T-cell (primary cell): ENCODE measurements around the gene RAP1GAP. TPM values are rescaled to one million over a fixed set of nuclear protein-coding genes. Genes with fewer than 3 reads are reported as not detected.

Source experiments
- ATAC-seq, 4 experiments: fragments of 200-7000 bp in 3 of 4; fragments of 150-1000 bp in 1 of 4; cut with Tn5 transposase; replicated peaks in 1 of 4; 1 replicate in 3 of 4; 2 replicates in 1 of 4; pipeline ENCODE4 v1.10.0; 2021; ENCODE audit warnings: moderate library complexity in 3 of 4, mild to moderate bottlenecking in 2 of 4, moderate number of reproducible peaks in 1 of 4
- CTCF ChIA-PET, 2 donors: fragments of 300-600 bp; sonication (Branson Sonifier 250); formaldehyde crosslinking; loops; one replicate each; lab custom pipeline; 2022; ENCODE audit warnings: antibody characterized with exemption in 2 of 2; lab: Charles Lee
- POLR2A ChIA-PET, 2 donors: fragments of 300-600 bp; sonication (Branson Sonifier 250); formaldehyde crosslinking; loops; one replicate each; lab custom pipeline; 2022; ENCODE audit warnings: antibody characterized with exemption in 2 of 2; lab: Charles Lee
- DNase-seq, 35 experiments: peaks; one replicate each; pipeline versions ENCODE4 v3.0.0 to v3.0.0-alpha.2; 2013 to 2023
- H3K27ac ChIP-seq: one replicate; pipeline ENCODE4 v1.5.1; 2013; ENCODE audit warnings: low read length
- H3K27me3 ChIP-seq, 2 experiments: replicated peaks in 1 of 2; 1 replicate in 1 of 2; 2 replicates in 1 of 2; pipeline versions ENCODE4 v1.6.1 to v1.7.0; 2013; ENCODE audit warnings: low read length in 1 of 2, mixed read lengths in 1 of 2; ENCODE audit not compliant: control insufficient read depth in 2 of 2, insufficient read depth in 2 of 2; ENCODE audit errors: extremely low read depth in 1 of 2
- H3K36me3 ChIP-seq, 2 donors: 1 replicate in 1 of 2; 2 replicates in 1 of 2; pipeline versions ENCODE4 v1.6.1 to v1.7.0; 2013; ENCODE audit warnings: low read length in 1 of 2; ENCODE audit not compliant: control insufficient read depth in 2 of 2, insufficient read depth in 1 of 2; ENCODE audit errors: extremely low read depth in 1 of 2
- H3K4me1 ChIP-seq, 2 experiments: 1 replicate in 1 of 2; 2 replicates in 1 of 2; pipeline versions ENCODE4 v1.6.1 to v1.7.0; 2013; ENCODE audit warnings: low read length in 2 of 2, mixed read lengths in 1 of 2; ENCODE audit not compliant: insufficient read depth in 2 of 2, control insufficient read depth in 1 of 2; ENCODE audit errors: extremely low read depth in 1 of 2
- H3K4me3 ChIP-seq, 2 donors: 1 replicate in 1 of 2; 2 replicates in 1 of 2; pipeline versions ENCODE4 v1.5.1 to v1.7.0; 2013; ENCODE audit warnings: mild to moderate bottlenecking in 2 of 2, low read length in 1 of 2, moderate library complexity in 1 of 2; ENCODE audit not compliant: control insufficient read depth in 1 of 2; ENCODE audit errors: extremely low read depth in 1 of 2
- H3K9me3 ChIP-seq: 2 replicates; pipeline ENCODE4 v1.7.0; 2013
- H3K27ac Mint-ChIP-seq, 2 donors: one replicate each; pipeline ENCODE4 v1.8.0; 2020 to 2021; ENCODE audit warnings: mild to moderate bottlenecking in 2 of 2, mixed read lengths in 2 of 2
- H3K27me3 Mint-ChIP-seq, 2 donors: one replicate each; pipeline ENCODE4 v1.8.0; 2021 to 2022; ENCODE audit warnings: mixed read lengths in 2 of 2
- H3K36me3 Mint-ChIP-seq: one replicate; pipeline ENCODE4 v1.8.0; 2021; ENCODE audit warnings: mixed read lengths
- H3K4me1 Mint-ChIP-seq, 3 donors: one replicate each; pipeline ENCODE4 v1.8.0; 2020 to 2022; ENCODE audit warnings: mixed read lengths in 3 of 3, mild to moderate bottlenecking in 1 of 3
- H3K4me3 Mint-ChIP-seq, 3 donors: one replicate each; pipeline ENCODE4 v1.8.0; 2020 to 2022; ENCODE audit warnings: mild to moderate bottlenecking in 3 of 3, mixed read lengths in 3 of 3, moderate library complexity in 3 of 3
- H3K9me3 Mint-ChIP-seq, 3 donors: one replicate each; pipeline ENCODE4 v1.8.0; 2020 to 2022; ENCODE audit warnings: mixed read lengths in 3 of 3
- WGBS: methylation state at CpG from one replicate; pipeline ENCODE4 v1.1.5; 2013; ENCODE audit warnings: missing lambda C conversion rate; ENCODE audit not compliant: insufficient coverage; 5-methylcytosine and 5-hydroxymethylcytosine counted together
- total RNA-seq, 35 experiments: library from RNA in 6 of 35; stranded (reverse) in 6 of 35; fragments of 120-200 nt in 1 of 35; gene quantifications; one replicate each; pipeline versions ENCODE4 v1.2.1 to v1.2.4 and lab custom pipeline; 2013 to 2026

The RAP1GAP gene
- total RNA-seq, 5 donors from 2014 or later (not counting 1 experiment from before 2014, with no cell fraction given): 0.18 to 1.0 (median 0.35) TPM

DNA sequence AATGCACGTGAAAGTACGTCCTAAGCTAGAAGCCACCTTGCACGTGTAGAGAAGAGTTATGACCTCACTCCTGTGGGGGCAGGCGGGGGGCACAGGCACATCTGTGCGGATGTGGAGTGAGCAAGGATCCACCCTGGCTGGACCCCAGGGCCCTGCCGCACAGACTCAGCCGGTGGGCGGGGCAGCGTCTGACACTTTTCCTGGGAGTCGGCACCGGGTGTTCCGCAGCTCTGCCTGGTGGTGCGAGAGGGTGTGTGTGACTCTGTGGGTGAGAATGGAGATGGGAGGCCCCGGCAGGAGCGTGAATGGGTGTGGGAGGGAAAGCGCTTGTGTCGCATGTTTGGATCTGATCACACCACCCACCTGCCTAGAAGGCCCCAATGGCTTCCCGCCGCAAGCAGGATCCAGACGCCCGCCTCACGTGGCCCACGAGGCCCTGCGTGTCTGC, 29.5 kb downstream of the RAP1GAP start:
- H3K27ac Mint-ChIP-seq: no peak overlapping the region
- ChIA-PET CTCF (no interaction called here), POLR2A (no interaction called here)
- H3K4me1 ChIP-seq: no peaks in the 10 kb centered on the region
- H3K4me1 Mint-ChIP-seq: no peaks in the 10 kb centered on the region
- H3K27me3 Mint-ChIP-seq: peaks cover 22 to 27% of the 10 kb centered on the region in 2 donors
- DNase-seq: no peak
- H3K4me3 ChIP-seq: no peak overlapping the region
- no peaks in the 10 kb centered on the region for H3K9me3 Mint-ChIP-seq
- H3K27ac ChIP-seq: no peak overlapping the region
- no peak overlapping the region for H3K4me3 Mint-ChIP-seq
- H3K36me3 ChIP-seq: no peaks in the 10 kb centered on the region
- H3K27me3 ChIP-seq: peaks cover 0 to 36% of the 10 kb centered on the region in 2 experiments
- no peaks in the 10 kb centered on the region for H3K36me3 Mint-ChIP-seq
- H3K9me3 ChIP-seq: no peaks in the 10 kb centered on the region
- 80% methylated on average over 5 of the region's 24 CpGs for whole genome bisulfite sequencing
- ATAC-seq: no peak

DNA sequence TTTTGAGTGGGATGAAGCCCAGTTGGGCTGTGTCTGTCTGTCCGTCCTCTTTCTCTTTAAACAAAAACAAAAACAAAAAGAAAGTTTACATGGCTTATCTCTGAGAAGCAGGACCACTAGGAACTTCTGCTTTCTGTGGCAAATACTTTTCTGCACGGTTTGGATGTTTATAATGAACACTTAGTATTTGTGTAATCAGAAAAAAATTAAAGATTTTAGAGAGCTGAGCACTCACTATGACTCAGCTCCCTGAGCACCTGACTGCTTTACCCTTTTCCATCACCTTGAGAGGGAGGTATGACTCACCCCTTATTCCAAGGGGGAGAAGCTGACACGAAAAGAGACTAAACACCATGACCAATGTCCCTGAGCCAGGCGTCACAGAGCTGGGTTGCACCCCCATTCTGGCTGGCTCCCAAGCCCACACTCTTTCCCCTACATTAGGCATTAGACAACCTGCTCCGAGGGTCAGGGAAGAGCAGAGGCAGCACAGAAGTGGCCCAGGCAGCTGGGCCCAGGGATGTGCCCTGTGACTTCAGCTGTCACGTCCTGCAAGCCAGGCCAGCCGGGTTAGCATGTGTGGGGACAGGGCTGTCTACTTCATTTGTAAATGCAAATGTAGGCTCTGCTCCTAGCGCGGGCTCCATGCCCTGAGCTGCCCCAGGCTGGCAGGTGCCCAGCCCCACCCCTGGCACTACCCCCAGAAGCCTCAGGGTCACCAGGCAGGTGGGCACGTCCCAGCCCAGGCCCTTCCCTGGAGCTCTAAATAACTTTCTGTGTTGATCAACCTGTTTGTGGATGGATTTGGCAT, 30.4 kb downstream of the RAP1GAP start:
- ChIA-PET CTCF (no interaction called here), POLR2A (no interaction called here)
- ATAC-seq: no peak
- no peak overlapping the region for H3K4me3 ChIP-seq
- no peaks in the 10 kb centered on the region for H3K4me1 Mint-ChIP-seq
- no peaks in the 10 kb centered on the region for H3K4me1 ChIP-seq
- no peaks in the 10 kb centered on the region for H3K36me3 Mint-ChIP-seq
- H3K9me3 Mint-ChIP-seq: no peaks in the 10 kb centered on the region
- no peak overlapping the region for H3K4me3 Mint-ChIP-seq
- H3K36me3 ChIP-seq: no peaks in the 10 kb centered on the region
- no peak overlapping the region for H3K27ac ChIP-seq
- peak overlapping the region in 1 of 2 donors; percentile 23 for H3K27ac Mint-ChIP-seq
- H3K27me3 ChIP-seq: peaks cover 0 to 33% of the 10 kb centered on the region in 2 experiments
- no peaks in the 10 kb centered on the region for H3K9me3 ChIP-seq
- peaks cover 18 to 22% of the 10 kb centered on the region in 2 donors for H3K27me3 Mint-ChIP-seq
- DNase-seq: no peak
- 44% methylated on average over 6 of the region's 10 CpGs for WGBS

DNA sequence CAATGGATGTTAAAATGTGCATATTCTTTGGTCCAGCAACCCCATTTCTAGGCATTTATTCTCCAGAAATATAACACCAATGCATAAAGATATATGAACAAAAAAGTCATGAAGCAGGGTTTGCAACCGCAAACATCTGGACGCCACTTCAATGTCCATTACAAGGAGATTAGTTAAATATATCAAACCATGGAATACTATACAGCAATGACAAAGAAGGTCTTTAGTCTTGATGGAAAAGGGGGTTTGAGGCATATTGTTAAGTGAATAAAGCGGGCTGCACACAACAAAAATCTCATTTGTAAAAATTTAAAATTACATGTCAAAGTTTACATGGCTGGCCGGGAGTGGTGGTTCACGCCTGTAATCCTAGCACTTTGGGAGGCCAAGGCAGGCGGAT, 31.6 kb downstream of the RAP1GAP start:
- Histone ChIP-seq H3K4me3 (no peak overlapping the region), H3K27ac (no peak overlapping the region), H3K36me3 (no peaks in the 10 kb centered on the region), H3K9me3 (no peaks in the 10 kb centered on the region), H3K27me3 (peaks cover 0 to 41% of the 10 kb centered on the region in 2 experiments), H3K4me1 (peaks cover 0 to 3% of the 10 kb centered on the region in 2 experiments)
- WGBS: 100% methylated on average over 2 of the region's 6 CpGs
- ChIA-PET CTCF (no interaction called here), POLR2A (no interaction called here)
- no peaks in the 10 kb centered on the region for H3K4me1 Mint-ChIP-seq
- H3K4me3 Mint-ChIP-seq: no peak overlapping the region
- no peak overlapping the region for H3K27ac Mint-ChIP-seq
- peaks cover 18 to 19% of the 10 kb centered on the region in 2 donors for H3K27me3 Mint-ChIP-seq
- no peaks in the 10 kb centered on the region for H3K9me3 Mint-ChIP-seq
- ATAC-seq: no peak
- no peaks in the 10 kb centered on the region for H3K36me3 Mint-ChIP-seq
- DNase-seq: no peak

DNA sequence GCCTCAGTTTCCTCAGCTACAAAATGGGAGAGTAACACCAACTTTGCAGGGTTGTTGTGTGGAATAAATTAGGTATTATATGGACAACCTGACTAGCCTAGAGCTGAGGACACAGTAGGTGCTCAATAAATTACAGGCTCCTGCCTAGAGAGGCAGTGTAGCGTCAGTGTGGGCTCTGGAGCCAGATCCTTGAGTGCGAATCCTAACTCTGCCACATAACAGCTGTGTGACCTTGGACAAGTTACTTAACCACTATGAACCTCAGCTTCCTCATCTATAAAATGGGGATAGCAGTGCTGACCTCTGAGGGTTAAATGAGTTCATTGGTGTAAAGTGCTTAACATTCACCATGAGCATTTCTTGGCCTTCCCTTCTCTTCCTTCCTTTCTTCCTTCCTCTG, 33.1 kb downstream of the RAP1GAP start:
- Histone ChIP-seq H3K4me1 (peaks cover 0 to 10% of the 10 kb centered on the region in 2 experiments), H3K27me3 (peaks cover 0 to 38% of the 10 kb centered on the region in 2 experiments), H3K36me3 (no peaks in the 10 kb centered on the region), H3K4me3 (no peak overlapping the region), H3K9me3 (no peaks in the 10 kb centered on the region), H3K27ac (no peak overlapping the region)
- Mint-ChIP-seq H3K9me3 (no peaks in the 10 kb centered on the region), H3K27ac (no peak overlapping the region), H3K27me3 (peaks cover 16 to 17% of the 10 kb centered on the region in 2 donors), H3K4me3 (no peak overlapping the region), H3K36me3 (no peaks in the 10 kb centered on the region), H3K4me1 (no peaks in the 10 kb centered on the region)
- ATAC-seq (no peak), DNase-seq (no peak)
- WGBS: no CpG with 5 or more reads among the region's 2 CpGs
- ChIA-PET POLR2A (no interaction called here), CTCF (no interaction called here)

DNA sequence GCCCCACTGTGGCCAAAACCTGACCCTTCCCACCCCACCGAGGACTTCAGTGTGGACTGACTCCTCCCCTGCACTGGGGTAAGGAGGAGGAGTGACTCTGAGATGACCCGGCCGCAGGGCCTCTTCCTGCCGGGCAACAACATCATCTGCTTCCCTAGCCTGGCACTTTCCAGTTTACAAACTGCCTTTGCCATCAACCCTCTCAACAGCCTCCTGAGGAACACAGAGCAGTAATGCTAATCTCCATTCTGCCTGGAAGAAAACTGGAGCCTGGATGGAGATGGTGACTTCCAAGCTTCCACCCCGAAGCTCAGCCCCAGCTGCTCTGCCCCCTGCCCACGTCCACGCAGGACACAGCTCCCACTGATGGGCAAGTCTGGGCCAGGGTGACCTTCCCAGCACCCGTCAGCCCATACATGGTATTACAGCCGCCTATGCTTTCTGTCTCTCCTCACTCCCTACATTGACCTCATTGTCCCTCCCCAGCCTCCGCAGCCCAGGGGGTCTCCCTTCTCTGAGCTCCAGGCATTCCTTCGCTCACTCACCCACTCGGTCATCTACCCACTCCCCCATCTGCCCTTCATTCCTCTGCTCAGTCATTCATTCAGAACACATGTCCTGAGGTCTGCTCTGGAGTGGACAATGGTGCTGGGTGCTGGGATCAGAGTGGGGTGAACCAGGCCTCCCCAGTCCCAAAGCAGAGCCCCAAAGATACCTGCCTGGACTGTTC, 34.2 kb downstream of the RAP1GAP start:
- DNase-seq (no peak), ATAC-seq (no peak)
- Histone ChIP-seq H3K4me3 (no peak overlapping the region), H3K4me1 (peaks cover 0 to 10% of the 10 kb centered on the region in 2 experiments), H3K9me3 (no peaks in the 10 kb centered on the region), H3K36me3 (no peaks in the 10 kb centered on the region), H3K27ac (no peak overlapping the region), H3K27me3 (peaks cover 0 to 40% of the 10 kb centered on the region in 2 experiments)
- H3K4me1 Mint-ChIP-seq: no peaks in the 10 kb centered on the region
- POLR2A ChIA-PET: no interaction called here
- peaks cover 11 to 21% of the 10 kb centered on the region in 2 donors for H3K27me3 Mint-ChIP-seq
- H3K36me3 Mint-ChIP-seq: no peaks in the 10 kb centered on the region
- H3K9me3 Mint-ChIP-seq: no peaks in the 10 kb centered on the region
- CTCF ChIA-PET: no interaction called here
- WGBS: 80% methylated on average over 5 of the region's 12 CpGs
- no peak overlapping the region for H3K27ac Mint-ChIP-seq
- H3K4me3 Mint-ChIP-seq: no peak overlapping the region

DNA sequence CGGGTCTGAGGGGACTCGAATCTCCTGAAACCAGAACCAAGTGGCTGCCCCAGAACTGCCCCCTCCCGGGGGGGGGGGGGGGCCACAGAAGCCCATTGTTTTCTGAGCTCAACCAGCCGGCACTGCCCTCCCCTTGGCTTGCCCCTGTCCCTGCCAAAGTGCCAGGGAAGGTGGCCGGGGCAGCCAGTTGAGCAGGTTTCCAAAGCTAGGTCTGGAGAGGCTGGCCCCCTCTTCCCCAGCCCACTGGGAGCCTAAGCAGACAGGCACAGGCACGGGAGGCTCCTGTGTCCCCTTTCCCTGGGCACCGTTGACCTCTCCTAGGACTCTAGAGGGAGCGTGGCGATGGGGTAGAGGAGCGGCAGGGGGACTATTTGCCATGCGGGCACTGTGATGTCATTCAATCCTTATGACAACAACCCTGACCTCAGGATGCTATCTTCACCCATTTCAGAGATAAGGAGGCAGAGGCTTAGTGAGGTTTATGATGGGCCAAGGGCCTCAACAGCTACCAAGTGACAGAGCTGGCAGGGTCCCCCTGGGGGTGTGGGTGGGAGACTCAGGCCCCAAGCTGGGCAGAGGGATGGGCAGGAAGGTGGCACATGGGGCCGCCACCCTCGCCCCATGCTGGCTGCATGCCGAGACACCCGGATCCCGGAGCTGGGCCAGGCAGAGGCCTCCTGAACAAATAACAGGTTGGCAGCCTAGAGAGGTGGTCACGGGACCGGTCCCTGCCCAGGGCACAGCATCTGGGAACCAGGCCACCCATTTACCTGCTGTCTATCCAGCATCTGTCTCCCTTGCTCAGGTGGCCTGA, 35.0 kb downstream of the RAP1GAP start:
- peaks cover 0 to 10% of the 10 kb centered on the region in 2 experiments for H3K4me1 ChIP-seq
- H3K27ac Mint-ChIP-seq: no peak overlapping the region
- POLR2A ChIA-PET: interaction anchor here in 1 of 2 donors (0.5 kb wide), 1 partner anchor 1770 kb away, joined by 4 read pairs; no protein-coding TSS in a partner anchor
- DNase-seq (no peak), ATAC-seq (no peak)
- H3K4me3 Mint-ChIP-seq: no peak overlapping the region
- no peak overlapping the region for H3K27ac ChIP-seq
- no peaks in the 10 kb centered on the region for H3K9me3 ChIP-seq
- CTCF ChIA-PET: no interaction called here
- no peaks in the 10 kb centered on the region for H3K36me3 Mint-ChIP-seq
- H3K4me3 ChIP-seq: no peak overlapping the region
- WGBS: 80% methylated on average over 12 of the region's 18 CpGs
- H3K9me3 Mint-ChIP-seq: no peaks in the 10 kb centered on the region
- peaks cover 0 to 47% of the 10 kb centered on the region in 2 experiments for H3K27me3 ChIP-seq
- H3K36me3 ChIP-seq: no peaks in the 10 kb centered on the region
- no peaks in the 10 kb centered on the region for H3K4me1 Mint-ChIP-seq
- H3K27me3 Mint-ChIP-seq: peaks cover 11 to 21% of the 10 kb centered on the region in 2 donors
